22Rv1 (cell line): ENCODE measurements around the gene ACP3.
"Not testable (repeated sequence)": the region's sequence is repeated elsewhere in the genome, so short reads cannot be mapped to it uniquely, and the experiment has no call there.

Experiments
- H3K27ac ChIP-seq: fragments of 450-650 bp; 2 replicates; pipeline ENCODE4 v1.5.1; 2017
- CTCF ChIP-seq: fragments of 450-650 bp; IDR thresholded peaks from 2 replicates; pipeline ENCODE4 v1.5.1; 2017; ENCODE audit warnings: mild to moderate bottlenecking
- ZFX ChIP-seq: fragments of 450-650 bp; IDR thresholded peaks from 2 replicates; pipeline ENCODE4 v1.6.1; 2017; ENCODE audit warnings: antibody characterized with exemption, borderline replicate concordance

ACP3 gene

GRCh38 chr3:132382688-132383194, 65.5 kb downstream of the ACP3 start:
- no peak overlapping the region for H3K27ac ChIP-seq
- no peak for TF ChIP-seq CTCF

DNA sequence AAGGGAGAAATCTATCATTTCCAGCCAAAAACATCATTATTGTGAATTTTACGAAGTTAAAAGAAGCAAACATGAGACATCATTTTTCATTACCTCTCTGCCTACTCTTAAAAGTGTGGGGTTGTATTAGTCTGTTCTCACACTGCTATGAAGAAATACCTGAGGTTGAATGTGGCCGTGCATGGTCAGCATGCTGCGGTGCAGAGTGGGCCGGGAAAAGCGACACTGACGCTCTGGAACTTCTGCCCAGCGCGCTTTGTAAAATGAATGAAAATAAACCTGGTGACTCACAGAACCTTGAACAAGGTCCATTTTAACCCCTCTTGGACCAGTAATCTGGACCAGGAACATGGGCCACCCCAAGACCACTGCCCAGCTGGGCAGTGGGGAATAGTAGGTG, 69.1 kb downstream of the ACP3 start:
- TF ChIP-seq ZFX (no peak), CTCF (no peak)
- H3K27ac ChIP-seq, result no peak overlapping the region

GRCh38 chr3:132392675-132393074, 75.5 kb downstream of the ACP3 start:
- H3K27ac ChIP-seq, result not testable (repeated sequence)

- no peak overlapping the region for H3K27ac ChIP-seq
- no peak for TF ChIP-seq ZFX
- TF ChIP-seq CTCF, result no peak
Observed at GRCh38 chr3:132394320-132394719, 77.1 kb downstream of the ACP3 start.

- H3K27ac ChIP-seq, result no peak overlapping the region
- TF ChIP-seq ZFX, result no peak
Observed at GRCh38 chr3:132395126-132395525, 77.9 kb downstream of the ACP3 start.

- H3K27ac ChIP-seq, result no peak overlapping the region
- TF ChIP-seq ZFX (no peak), CTCF (no peak)
Observed at GRCh38 chr3:132396255-132396654, 79.0 kb downstream of the ACP3 start.

DNA sequence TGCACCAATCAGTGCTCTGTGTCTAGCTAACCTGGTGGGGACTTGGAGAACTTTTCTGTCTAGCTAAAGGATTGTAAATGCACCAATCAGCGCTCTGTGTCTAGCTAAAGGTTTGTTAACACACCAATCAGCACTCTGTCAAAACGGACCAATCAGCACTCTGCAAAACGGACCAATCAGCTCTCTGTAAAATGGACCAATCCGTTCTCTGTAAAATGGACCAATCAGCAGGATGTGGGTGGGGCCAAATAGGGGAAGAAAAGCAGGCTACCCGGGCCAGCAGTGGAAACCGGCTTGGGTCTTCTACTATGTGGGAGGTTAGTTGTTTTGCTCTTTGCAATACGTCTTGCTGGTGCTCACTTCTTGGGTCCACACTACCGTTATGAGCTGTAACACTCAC, 79.6 kb downstream of the ACP3 start:
- H3K27ac ChIP-seq, result not testable (repeated sequence)

DNA sequence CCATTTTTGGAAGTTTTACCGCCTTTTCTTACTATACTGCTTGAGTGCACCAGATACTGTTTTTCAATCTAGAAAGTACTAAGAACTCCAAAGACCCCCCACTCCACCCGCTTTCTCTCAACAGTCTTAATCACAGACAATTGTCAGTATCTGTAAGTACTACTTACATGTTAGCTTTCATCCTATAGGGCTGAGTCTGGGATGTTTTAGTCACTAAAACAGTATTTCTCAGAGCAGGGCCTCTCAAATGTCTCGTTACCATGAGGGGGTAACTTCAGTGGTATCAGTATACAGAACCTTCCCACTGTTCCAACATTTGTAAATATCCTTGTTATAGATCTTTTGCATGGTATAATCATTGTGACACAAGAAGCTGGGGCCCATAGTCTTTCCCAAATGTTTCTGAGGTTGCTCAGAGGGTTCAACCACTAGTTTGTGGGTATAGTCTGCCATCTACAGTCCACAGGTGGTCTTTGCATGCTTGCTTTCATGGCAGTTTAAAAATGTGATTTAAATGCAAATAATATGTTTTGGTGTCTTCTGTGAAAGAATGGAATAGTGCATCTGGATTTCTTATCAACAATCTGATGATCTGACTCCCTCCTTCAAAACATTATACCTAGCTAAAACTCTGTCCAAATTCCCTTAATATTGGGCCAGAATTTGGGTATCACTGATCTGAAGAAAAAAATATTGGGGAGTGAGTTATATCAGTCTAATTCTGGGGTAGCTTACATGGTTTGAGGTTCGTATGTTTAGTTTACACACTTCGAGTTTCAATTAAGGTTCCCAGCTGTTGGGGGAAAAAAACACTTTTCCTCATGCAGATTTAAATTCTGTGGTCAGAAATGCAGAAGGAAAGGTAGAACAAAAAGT, 82.1 kb downstream of the ACP3 start:
- H3K27ac ChIP-seq, result no peak overlapping the region
- TF ChIP-seq CTCF (peak; percentile 82), ZFX (no peak)

DNA sequence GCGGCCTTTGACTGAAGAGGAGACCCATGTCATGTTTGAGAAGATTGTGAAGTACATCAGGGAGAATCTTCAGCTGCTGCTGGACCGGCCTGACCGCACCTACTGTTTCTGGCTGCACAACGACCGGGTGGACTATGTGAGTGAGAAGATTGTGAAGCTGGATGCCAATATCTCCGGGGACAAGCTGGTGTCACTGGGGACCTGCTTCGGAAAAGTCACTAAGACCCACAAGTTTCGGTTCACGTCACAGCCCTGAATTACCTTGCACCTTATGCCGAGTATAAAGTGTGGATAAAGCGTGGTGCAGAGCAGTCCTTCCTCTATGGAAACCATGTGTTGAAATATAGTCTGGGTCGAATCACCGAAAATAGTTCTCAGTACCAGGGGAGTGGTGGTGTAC, 84.0 kb downstream of the ACP3 start:
- no peak overlapping the region for H3K27ac ChIP-seq
- no peak for TF ChIP-seq CTCF
- no peak for TF ChIP-seq ZFX
